SIG-M5 treated with dmso at 0.1 percent for 504 hours (cell line): Measurements from ENCODE around the gene TK2.
"Not testable (repeated sequence)": the region's sequence is repeated elsewhere in the genome, so short reads cannot be mapped to it uniquely, and the experiment has no call there.

ENCODE experiments used
- DNase-seq: peaks from one replicate; lab custom pipeline; 2025; ENCODE audit not compliant: unreplicated experiment; lab: John Stamatoyannopoulos, UW

TK2 gene

DNA sequence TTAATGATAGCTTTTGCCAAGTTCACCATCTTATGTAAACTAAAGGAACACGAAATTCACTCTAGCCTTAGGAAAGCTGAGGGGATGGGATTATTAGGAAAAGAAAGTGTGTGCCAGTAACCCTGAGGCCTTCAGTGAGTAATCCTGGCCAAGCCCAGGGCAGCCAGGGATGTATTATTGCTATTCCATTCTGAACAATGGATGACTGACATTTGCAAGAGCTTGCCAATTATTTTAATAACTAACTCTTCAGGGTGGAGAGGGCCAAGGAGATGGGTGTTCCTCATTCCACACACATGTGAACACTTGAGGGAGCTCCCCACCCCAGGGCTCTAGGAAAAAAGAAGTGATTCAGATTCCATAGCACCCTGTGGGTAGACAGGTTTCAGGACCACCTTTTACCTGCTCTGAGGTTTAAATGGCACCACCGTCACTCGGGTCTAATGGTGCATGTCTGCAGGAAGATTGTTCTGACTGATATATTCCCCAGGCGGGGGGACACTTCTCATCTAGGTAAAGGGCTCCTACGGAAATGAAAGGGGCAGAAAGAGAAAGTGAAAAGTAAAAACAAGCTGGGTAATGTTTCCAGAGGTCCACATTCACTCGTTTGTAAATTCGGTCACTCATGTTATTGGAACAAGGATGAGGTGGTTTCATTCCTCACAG, 41.5 kb downstream of the TK2 start:
- DNase-seq, result no peak

DNA sequence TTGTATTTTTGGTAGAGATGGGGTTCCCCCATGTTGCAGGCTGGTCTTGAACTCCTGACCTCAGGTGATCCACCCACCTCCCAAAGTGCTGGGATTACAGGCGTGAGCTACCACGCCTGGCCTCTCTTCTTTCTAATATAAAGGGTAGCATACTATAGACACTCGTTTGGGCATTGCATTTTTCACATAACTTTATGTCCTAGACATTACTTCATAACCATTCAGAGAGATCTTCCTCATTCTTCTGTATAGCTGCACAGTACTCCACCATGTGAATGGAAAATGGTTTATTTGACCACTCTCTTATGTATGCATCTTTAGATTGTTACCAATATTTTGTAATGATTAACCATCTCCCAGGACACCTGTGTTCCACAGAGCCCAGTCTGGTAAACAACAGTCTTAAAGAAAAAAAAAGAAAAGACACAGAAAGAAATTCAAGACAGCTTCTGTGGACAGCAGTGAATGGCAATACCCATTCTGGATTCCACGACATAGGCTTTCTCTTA, 42.1 kb downstream of the TK2 start:
- DNase-seq, result no peak

DNA sequence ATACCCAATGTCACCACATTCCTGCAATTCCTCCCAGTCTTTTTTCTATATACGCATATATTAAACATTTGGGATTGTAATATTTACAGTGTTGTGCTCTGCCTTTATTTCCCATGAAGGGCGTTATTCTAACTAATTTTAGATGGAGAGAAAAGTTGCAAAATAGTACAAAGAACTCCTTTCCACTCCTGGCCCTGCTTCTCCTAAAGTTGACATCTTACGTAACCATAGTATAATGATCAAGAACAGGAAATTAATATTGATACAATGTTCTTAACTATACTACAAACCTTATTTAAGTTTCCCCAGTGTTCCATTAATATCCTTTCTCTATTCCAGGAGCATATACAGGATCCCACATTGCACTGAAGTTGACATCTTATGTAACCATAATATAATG, 46.3 kb downstream of the TK2 start:
- DNase-seq, result no peak

GRCh38 chr16:66503030-66503429, 46.9 kb downstream of the TK2 start:
- no peak for DNase-seq

DNA sequence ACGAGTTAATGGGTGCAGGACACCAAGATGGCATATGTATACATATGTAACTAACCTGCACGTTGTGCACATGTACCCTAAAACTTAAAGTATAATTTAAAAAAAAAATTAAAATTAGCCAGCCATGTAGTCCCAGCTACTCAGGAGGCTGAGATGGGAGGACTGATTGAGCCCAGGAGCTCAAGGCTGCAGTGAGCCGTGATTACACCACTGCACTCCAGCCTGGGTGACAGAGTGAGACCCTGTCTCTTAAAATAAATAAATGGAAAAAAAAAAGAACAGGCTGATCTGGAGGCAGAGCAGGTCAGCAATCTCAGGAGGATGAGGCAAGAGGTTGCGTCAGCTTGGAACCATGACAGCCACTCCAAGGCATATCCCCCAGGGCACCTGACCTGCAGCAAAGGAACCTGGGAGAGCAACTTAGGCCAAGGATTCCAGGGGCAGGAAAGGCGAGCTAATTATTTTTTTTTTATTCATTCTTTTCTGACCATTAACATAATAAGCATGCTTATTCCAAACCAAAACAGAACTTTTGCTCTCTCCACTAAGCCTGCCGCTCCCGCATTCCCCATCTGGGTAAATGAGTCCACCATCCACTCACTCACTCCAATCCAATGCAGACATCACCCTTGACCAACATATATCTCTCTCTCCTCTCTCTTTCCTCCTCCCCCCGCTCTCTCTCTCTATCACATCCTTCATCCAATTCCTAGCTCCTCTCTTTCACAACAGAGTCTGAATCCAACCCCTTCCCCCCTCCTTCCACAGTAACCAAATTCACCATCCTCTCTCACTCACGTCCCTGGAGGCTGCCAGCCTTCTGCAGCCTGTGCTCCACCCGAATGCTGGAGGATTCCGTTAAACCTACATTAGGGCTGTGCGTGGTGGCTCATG, 47.7 kb downstream of the TK2 start:
- no peak for DNase-seq

DNA sequence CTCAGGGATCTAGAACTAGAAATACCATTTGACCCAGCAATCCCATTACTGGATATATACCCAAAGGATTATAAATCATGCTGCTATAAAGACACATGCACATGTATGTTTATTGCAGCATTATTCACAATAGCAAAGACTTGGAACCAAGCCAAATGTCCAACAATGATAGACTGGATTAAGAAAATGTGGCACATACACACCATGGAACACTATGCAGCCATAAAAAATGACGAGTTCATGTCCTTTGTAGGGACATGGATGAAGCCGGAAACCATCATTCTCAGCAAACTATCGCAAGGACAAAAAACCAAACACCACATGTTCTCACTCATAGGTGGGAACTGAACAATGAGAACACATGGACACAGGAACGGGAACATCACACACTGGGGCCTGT, 48.4 kb downstream of the TK2 start:
- DNase-seq, result not testable (repeated sequence)

- DNase-seq, result not testable (repeated sequence)
Observed at GRCh38 chr16:66497921-66498320, 52.0 kb downstream of the TK2 start.

GRCh38 chr16:66496226-66496625, 53.7 kb downstream of the TK2 start:
- not testable (repeated sequence) for DNase-seq

DNA sequence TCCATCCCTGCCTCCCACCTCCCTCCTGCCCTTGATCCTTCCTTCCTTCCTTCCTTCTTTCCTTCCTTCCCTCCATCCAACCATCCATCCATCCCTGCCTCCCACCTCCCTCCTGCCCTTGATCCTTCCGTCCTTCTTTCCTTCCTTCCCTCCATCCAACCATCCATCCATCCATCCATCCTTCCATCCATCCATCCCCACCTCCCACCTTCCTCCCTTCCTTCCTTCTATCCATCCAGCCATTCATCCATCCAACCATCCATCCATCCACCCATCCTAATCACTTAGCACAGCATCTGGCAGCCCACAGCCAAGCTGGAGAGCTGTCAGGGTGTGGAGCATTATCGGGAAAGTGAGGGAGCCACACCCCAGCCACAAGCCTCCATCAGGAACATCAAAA, 54.5 kb downstream of the TK2 start:
- DNase-seq, result no peak

GRCh38 chr16:66494916-66495315, 55.0 kb downstream of the TK2 start:
- no peak for DNase-seq

- no peak for DNase-seq
Observed at GRCh38 chr16:66493490-66494401, 56.2 kb downstream of the TK2 start.

DNA sequence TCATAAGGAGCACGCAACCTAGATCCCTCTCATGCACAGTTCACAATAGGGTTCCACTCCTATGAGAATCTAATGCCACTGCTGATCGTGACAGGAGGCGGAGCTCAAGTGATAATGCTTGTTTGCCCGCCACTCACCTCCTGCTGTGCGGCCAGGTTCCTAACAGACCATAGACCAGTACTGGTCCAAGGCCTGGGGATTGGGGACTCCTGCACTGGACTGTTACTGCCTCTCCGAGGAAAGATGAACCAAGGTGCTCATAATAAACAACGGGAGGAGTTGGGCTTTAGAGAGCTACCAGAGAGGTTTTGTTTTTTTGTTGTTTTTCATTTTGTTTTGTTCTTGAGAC, 58.2 kb downstream of the TK2 start:
- DNase-seq, result no peak

GRCh38 chr16:66490774-66491715, 58.9 kb downstream of the TK2 start:
- no peak for DNase-seq

DNA sequence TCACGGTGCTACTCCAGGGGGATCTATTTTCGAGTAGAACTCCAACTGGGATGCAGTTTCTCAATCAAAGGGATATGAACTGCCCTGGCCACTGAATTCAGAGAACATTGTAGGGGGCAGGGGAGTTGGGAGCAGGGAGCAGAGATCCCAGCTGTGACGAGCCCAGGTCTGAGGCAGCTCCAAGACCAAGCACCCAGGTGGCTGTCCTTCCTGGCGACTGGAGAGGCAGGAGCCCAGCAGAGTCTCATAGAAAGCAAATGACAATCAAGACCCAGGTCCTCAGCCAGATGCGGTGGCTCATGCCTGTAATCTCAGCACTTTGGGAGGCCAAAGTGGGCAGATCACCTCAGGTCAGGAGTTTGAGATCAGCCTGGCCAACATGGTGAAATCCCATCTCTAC, 60.1 kb downstream of the TK2 start:
- DNase-seq, result no peak

- no peak for DNase-seq
Observed at GRCh38 chr16:66489385-66489784, 60.5 kb downstream of the TK2 start.

DNA sequence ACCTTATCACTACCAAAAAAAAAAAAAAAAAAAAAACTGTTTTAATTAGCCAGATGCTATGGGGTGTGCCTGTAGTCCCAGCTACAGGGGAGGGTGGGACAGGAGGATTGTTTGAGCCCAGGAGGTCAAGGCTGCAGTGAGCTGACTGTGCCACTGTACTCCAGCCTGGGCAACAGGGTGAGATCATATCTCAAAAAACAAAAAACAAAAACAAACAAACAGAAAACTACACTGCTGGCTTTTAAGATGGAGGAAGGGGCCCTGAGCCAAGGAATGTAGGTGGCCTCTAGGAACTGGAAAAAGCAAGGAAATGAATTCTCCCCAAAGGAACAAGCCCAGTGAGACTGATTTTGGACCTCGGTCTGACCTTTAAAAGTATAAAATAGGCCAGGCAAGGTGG, 61.4 kb downstream of the TK2 start:
- no peak for DNase-seq

DNA sequence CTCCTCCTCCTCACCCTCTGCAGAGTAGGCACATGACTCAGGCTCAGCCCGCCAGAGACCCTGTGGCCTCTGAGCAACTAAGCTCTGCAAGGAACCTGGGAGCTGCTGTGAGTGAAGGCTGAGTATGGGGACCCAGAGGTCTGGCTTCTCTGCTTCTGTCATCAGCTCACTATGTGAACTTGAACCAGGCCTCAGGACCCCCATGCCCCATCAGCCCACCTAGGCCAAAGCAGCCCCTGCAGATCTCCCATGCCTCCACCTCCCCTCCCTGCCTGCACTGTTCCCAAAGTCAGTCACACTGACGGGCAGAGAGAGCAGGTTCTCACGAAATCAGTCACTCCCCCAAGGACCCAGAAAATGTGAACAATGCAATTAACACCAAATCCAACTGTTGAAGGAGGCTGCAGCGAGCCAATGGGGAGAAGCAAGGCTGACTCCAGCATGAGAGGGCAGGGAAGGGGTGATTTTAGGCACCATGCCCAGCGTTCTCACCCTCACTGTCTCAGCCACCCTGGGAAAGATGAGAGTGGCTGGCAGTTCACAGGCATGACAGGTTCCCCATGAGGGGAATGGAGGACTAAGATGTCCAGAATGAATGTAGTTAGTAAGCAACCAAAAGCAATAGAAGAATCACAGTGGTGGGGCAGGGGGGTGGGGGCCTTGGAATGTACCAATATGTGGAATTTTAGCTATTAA, 62.2 kb downstream of the TK2 start:
- no peak for DNase-seq

DNA sequence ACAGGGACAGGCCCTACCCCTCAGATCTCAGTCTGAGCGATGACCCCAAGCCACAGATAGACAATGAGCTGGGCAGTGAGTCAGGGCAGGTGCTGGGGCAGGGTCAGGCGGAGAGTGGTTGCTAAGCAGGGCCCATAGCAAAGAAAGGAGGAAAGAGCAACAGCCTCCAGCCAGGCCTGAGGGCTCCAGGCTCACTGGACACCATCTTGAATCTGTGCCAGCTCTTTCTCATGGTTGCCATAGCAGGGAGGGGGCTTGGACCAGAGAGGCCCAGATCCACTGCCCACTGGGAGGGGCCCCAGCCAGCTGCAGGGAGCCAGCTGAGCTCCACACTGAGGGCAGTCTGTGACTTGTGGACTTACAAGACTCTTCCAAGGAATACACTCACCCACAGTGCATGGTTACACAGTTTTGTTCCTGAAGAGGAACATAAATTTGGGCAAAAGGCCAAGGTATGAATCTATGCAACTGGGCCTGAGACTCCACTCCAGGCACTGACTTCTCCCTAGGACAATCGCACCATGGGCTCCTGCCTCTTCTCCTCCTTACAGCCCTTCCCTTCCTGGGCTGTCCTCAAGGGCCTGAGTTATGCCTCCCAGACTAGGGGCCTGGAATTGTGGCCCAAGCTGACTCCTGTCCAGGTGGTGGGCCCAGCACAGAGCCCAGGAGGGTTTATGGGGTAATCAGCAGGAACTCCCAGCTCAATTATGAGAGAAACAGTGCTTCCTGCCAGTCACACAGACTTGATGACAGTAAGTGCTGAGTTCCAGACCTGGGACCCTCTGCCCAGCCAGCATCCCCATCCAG, 62.9 kb downstream of the TK2 start:
- DNase-seq, result no peak
